ENCODE data around the gene CHST4.
"Not testable (repeated sequence)": the region's sequence is repeated elsewhere in the genome, so short reads cannot be mapped to it uniquely, and the experiment has no call there.

CHST4 gene

DNA sequence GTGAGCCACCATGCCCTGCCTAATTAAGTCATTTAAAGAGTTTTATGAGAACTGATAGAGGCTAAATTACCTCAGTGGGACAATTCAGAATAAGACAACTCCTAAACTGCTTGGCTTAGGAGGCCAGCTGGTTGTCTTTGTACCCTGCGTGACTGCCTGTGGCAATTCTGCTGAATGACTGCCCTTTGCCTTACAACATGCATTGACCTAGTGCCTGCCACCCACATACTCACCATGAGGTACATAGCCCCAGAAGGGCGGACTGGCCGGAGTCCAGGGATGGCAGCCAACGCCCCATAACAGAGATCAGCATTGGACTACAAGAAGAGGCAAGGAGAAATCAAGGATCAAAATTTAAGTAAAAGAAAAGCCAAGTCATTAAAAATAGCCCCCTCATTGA is 43.4 kb downstream of the CHST4 start:
- no peak for DNase-seq (ENCODE audit: low read depth)

DNA sequence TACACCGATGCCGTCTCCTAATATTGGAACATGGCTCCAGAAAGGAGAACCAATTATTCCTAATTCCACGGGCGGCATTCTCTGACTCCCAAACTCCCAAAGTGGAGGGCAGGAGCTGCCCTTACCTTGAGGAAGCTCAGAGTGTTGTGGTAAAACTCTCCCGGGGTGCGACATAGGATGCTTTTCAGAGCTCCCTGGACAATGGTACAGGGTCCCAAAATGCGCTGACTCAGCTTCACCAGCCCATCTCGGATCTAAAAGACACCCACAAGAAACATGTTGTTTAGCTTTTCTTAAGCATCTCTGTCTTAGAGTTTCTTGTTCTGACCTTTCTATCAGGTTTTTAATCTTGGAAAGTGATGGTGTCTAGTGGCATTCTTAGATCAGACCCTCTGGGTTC is 43.9 kb downstream of the CHST4 start:
- no peak for DNase-seq (ENCODE audit: low read depth)

- DNase-seq (ENCODE audit: low read depth): no peak
Observed at GRCh38 chr16:71572497-71573116, 46.4 kb downstream of the CHST4 start.

DNA sequence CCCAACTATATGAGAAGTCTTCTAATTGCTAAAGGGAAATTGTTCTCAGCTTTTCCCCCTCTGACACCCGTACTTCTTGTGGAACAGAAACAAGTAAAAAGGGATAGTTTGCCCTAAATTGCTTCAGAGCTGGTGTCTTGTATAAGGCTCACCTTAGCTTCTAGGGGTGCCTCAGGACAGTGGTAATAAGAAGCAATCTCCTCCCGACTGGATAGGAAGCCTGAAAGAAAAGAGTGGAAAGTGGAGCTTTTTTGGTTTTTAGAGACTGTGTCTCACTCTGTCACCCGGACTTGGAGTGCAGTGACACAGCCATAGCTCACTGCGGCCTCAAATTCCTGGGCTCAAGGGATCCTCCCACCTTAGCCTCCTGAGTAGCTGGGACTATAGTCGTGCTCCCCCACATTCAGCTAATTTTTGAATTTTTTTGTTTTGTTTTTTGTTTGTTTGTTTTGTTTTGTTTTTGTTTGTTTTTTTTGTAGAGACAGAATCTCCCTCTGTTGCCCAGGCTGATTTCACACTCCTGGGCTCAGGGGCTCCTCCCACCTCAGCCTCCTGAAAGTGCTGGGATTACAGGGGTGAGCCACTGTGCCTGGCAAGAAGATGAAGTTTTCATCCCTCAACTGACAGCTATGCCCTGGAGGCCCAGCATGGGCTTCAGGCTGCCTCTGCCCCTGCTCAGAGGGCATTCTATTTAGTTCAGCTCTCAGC is 47.3 kb downstream of the CHST4 start:
- no peak for DNase-seq (ENCODE audit: low read depth)

DNA sequence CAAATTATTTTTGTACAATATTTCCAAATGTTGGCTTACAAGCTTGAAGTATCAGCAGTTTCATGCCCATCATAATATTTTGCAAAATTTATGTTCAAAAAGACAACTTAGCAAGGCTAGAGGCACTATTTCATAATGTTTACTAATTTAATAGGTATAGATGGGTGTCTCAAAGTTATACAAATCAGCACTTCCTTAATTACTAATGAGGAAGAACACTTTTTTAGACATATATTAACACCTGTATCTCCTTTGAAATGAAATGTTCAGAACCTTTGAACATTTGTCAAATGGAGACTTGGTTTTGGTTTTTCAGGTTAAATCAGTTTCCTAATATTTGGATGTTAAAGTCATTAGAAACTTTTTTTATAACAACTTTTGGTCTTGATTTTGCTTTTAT is 48.5 kb downstream of the CHST4 start:
- DNase-seq (ENCODE audit: low read depth): no peak

GRCh38 chr16:71576971-71577370 is 50.7 kb downstream of the CHST4 start, which contains the start of gene TAT:
Gene TAT, minus strand, starts transcription at chr16:71577092. Its CDS starts 677 bp downstream, at chr16:71576415.
- DNase-seq (ENCODE audit: low read depth): no peak

- DNase-seq (ENCODE audit: low read depth): not testable (repeated sequence)
Observed at GRCh38 chr16:71582553-71582848, 56.3 kb downstream of the CHST4 start.

DNA sequence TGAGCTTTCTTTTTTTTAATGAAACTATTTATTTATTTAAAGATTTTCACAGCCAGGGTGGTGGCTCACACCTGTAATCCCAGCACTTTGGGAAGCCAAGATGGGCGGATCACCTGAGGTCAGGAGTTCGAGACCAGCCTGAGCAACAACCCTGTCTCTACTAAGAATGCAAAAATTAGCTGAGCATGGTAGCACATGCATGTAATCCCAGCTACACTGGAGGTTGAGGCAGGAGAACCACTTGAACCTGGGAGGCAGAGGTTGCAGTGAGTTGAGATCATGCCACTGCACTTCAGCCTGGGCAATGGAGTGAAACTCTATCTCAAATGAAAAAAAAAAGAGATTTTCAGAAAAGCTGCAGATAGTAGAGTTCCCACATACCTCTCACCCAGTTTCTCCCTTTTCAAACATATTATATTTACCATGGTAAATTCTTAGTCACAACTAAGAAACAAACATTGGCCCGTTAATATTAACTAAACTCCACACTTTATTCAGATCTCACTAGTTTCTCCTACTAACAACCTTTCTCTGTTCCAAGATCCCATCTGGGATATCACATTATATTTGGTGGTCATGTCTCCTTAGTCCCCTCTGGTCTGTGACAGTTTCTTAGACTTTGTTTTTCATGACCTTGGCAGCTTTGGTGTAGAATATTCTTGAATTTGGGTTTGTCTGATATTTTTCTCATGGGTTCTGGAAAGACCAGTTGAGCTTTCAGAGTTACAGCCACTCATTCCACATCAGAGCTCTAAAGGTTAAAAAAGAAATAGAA is 58.5 kb downstream of the CHST4 start:
- no peak for DNase-seq (ENCODE audit: low read depth)

DNA sequence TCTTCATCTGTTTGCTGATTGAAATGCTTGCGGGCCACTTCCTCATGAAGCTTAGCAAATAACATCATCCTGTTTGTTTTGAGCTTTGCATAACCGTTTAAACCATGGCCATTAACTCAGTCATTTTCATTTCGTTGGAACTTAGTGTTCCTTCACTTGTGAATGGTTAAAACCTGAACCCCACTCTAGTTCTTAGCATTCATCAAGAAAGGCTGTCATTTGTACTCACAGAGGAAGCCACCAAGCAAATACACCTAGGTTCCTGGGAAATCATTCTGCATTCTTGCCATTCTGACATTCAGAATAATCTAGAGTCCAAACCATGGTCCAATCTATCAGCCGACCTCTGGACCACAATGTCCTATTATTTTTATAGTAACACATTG is 59.1 kb downstream of the CHST4 start:
- DNase-seq (ENCODE audit: low read depth): no peak

Measured in T follicular helper cell (primary cell).